Measurements from ENCODE around the gene TRERF1.

DNA sequence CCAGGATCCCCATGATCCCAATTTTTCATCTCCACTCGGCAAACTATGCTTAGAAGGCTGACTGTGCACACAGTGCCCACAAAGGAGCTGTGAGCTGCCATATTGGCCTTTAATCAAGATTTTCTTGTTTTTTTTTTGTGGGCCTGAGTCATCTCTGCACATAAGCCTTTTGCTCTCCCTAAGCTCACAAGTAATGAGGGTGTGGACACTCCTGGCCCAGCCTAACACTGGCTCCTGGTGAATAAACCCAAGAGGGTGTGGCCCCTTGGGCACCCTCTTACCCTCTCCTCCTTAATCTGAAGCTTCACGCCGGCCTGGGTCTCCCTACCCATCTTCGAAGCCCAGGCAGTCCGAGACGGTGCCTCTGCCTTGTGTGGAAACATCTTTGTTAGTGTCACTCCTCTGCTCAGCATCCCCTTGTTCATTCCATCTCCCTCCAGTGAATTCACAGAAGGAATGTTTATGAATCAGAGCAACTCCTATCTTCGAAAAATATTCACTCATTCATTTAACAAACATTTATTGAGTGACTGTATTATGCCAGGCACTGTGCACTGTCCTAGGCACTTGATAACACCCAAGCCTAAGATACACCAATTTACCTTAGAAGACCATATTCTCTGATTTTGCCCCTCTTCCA lies 211.9 kb downstream of the TRERF1 start:
- TF ChIP-seq POLR2A (IDR thresholded peaks at IDR 0.05) (no peak), CTCF (IDR thresholded peaks at IDR 0.05) (no peak), EP300 (IDR thresholded peaks at IDR 0.05; ENCODE audit: low read depth) (no peak), POLR2AphosphoS5 (IDR thresholded peaks at IDR 0.05) (no peak)

All from transverse colon (tissue), 4 donors.